Mesothelial cell of epicardium (in vitro differentiated cells): Measurements from ENCODE around the gene CADM4. TPM values are rescaled to one million over a fixed set of nuclear protein-coding genes. Genes with fewer than 3 reads are reported as not detected.
"Not testable (repeated sequence)": the region's sequence is repeated elsewhere in the genome, so short reads cannot be mapped to it uniquely, and the experiment has no call there.

Experiments
- DNase-seq, 2 experiments: peaks; one replicate each; pipeline ENCODE4 v3.0.0; 2021; ENCODE audit warnings: low spot score in 2 of 2; ENCODE audit not compliant: unreplicated experiment in 2 of 2
- H3K27ac Mint-ChIP-seq: 2 replicates; pipeline ENCODE4 v1.8.0; 2021; ENCODE audit warnings: mixed read lengths
- H3K27me3 Mint-ChIP-seq: 2 replicates; pipeline ENCODE4 v1.8.0; 2021; ENCODE audit warnings: low read depth, mixed read lengths
- H3K36me3 Mint-ChIP-seq: 2 replicates; pipeline ENCODE4 v1.8.0; 2021; ENCODE audit warnings: mixed read lengths
- H3K4me1 Mint-ChIP-seq: 2 replicates; pipeline ENCODE4 v1.8.0; 2021; ENCODE audit warnings: mixed read lengths
- H3K4me3 Mint-ChIP-seq: 2 replicates; pipeline ENCODE4 v1.8.0; 2021; ENCODE audit warnings: mild to moderate bottlenecking, moderate library complexity, mixed read lengths
- H3K9me3 Mint-ChIP-seq: 2 replicates; pipeline ENCODE4 v1.8.0; 2021; ENCODE audit warnings: mixed read lengths
- total RNA-seq: library from RNA; stranded (reverse); gene quantifications from 3 replicates; pipeline ENCODE4 v1.2.1, GENCODE V29; 2021
- TF ChIP-seq, protein P1 (sequence below): fragments of 200-600 bp; sonication (generic); IDR thresholded peaks from one replicate; pipeline ENCODE4 v1.5.0; 2021; ENCODE audit warnings: antibody characterized with exemption; ENCODE audit not compliant: unreplicated experiment

Gene CADM4
- total RNA-seq, 1 donor from 2014 or later, result 47.1 TPM

- DNase-seq, result no peak
- Mint-ChIP-seq H3K27me3 (peaks cover 22% of the 10 kb centered on the region), H3K36me3 (peaks cover 2% of the 10 kb centered on the region), H3K9me3 (no peaks in the 10 kb centered on the region), H3K4me1 (peaks cover 31% of the 10 kb centered on the region), H3K27ac (no peak overlapping the region), H3K4me3 (no peak overlapping the region)
- TF ChIP-seq, protein P1, sequence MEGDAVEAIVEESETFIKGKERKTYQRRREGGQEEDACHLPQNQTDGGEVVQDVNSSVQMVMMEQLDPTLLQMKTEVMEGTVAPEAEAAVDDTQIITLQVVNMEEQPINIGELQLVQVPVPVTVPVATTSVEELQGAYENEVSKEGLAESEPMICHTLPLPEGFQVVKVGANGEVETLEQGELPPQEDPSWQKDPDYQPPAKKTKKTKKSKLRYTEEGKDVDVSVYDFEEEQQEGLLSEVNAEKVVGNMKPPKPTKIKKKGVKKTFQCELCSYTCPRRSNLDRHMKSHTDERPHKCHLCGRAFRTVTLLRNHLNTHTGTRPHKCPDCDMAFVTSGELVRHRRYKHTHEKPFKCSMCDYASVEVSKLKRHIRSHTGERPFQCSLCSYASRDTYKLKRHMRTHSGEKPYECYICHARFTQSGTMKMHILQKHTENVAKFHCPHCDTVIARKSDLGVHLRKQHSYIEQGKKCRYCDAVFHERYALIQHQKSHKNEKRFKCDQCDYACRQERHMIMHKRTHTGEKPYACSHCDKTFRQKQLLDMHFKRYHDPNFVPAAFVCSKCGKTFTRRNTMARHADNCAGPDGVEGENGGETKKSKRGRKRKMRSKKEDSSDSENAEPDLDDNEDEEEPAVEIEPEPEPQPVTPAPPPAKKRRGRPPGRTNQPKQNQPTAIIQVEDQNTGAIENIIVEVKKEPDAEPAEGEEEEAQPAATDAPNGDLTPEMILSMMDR, result no peak
Measured at GRCh38 chr19:43636121-43636683, 3.4 kb downstream of the CADM4 start.

- H3K9me3 Mint-ChIP-seq, DNase-seq, H3K36me3 Mint-ChIP-seq: not testable (repeated sequence)
- H3K27ac Mint-ChIP-seq, result peak overlapping the region; percentile 66
- peak overlapping the region; percentile 65 for H3K4me3 Mint-ChIP-seq
- peaks cover 29% of the 10 kb centered on the region for H3K4me1 Mint-ChIP-seq
- H3K27me3 Mint-ChIP-seq, result peaks cover 17% of the 10 kb centered on the region
Measured at GRCh38 chr19:43635561-43635940, 4.1 kb downstream of the CADM4 start.

- peak overlapping the region; percentile 66 for H3K27ac Mint-ChIP-seq
Measured at GRCh38 chr19:43634872-43635560, 4.6 kb downstream of the CADM4 start.

DNA sequence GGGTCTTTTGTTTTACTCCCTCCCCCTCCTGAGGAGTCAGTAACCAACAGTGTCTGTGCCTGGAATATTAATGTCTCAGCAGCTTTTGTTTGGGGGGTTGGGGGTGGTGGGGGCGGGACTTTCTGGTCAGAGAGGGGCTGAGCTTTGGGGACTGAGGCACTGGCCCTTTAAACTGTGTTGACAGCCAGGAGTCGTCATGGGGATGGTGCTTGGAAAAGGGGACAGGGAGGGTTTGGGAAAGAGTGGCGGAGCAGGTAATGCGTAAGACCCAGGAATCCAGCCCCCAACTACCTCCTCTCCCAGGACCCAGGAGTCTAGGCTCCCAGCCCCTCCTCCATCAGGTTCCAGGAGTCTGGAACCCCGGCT lies 5.2 kb downstream of the CADM4 start:
- H3K27ac Mint-ChIP-seq, result no peak overlapping the region
- peaks cover 12% of the 10 kb centered on the region for H3K27me3 Mint-ChIP-seq
- H3K4me1 Mint-ChIP-seq, result peaks cover 27% of the 10 kb centered on the region
- H3K9me3 Mint-ChIP-seq, result no peaks in the 10 kb centered on the region
- no peak for DNase-seq
- peaks cover 2% of the 10 kb centered on the region for H3K36me3 Mint-ChIP-seq
- peak overlapping the region; percentile 65 for H3K4me3 Mint-ChIP-seq
- TF ChIP-seq, protein P1, result no peak

More at GRCh38 chr19:43634872-43635560, 4.6 kb downstream of the CADM4 start:
- peaks cover 13% of the 10 kb centered on the region for H3K27me3 Mint-ChIP-seq
- TF ChIP-seq, protein P1, result no peak
- H3K36me3 Mint-ChIP-seq, result peaks cover 2% of the 10 kb centered on the region
- DNase-seq, result no peak
- no peaks in the 10 kb centered on the region for H3K9me3 Mint-ChIP-seq
- H3K4me1 Mint-ChIP-seq, result peaks cover 27% of the 10 kb centered on the region
- peak overlapping the region; percentile 65 for H3K4me3 Mint-ChIP-seq

GRCh38 chr19:43634068-43634467 lies 5.6 kb downstream of the CADM4 start:
- Mint-ChIP-seq H3K4me3 (no peak overlapping the region), H3K4me1 (peaks cover 26% of the 10 kb centered on the region), H3K9me3 (no peaks in the 10 kb centered on the region), H3K27me3 (peaks cover 10% of the 10 kb centered on the region), H3K36me3 (peaks cover 2% of the 10 kb centered on the region), H3K27ac (no peak overlapping the region)
- no peak for DNase-seq
- TF ChIP-seq, protein P1, result no peak

- no peak overlapping the region for H3K27ac Mint-ChIP-seq
Measured at GRCh38 chr19:43633520-43633919, 6.1 kb downstream of the CADM4 start.

More at GRCh38 chr19:43633520-43633919, 6.1 kb downstream of the CADM4 start:
- H3K36me3 Mint-ChIP-seq, result peaks cover 2% of the 10 kb centered on the region
- H3K9me3 Mint-ChIP-seq, result no peaks in the 10 kb centered on the region
- peaks cover 5% of the 10 kb centered on the region for H3K27me3 Mint-ChIP-seq
- TF ChIP-seq, protein P1, result no peak
- H3K4me1 Mint-ChIP-seq, result peaks cover 21% of the 10 kb centered on the region
- H3K4me3 Mint-ChIP-seq, result no peak overlapping the region
- DNase-seq, result no peak
